ENCODE measurements around the gene PLAAT2.

- TF ChIP-seq CTCF (IDR thresholded peaks at IDR 0.05) (no peak), POLR2AphosphoS5 (IDR thresholded peaks at IDR 0.05) (no peak), POLR2A (IDR thresholded peaks at IDR 0.05; ENCODE audit: low read depth) (no peak)
Observed at GRCh38 chr11:63589000-63589399, 25.8 kb upstream of the PLAAT2 start.
